Caco-2 (cell line): ENCODE measurements around the gene SNX5. TPM values are rescaled to one million over a fixed set of nuclear protein-coding genes. Genes with fewer than 3 reads are reported as not detected.

Experiments used
- BruUV-seq: library from RNA; stranded (reverse); fragments of 400-500 nt; replicated peaks from 2 replicates; lab custom pipeline; 2021; lab: Mats Ljungman, UMichigan
- CTCF ChIA-PET: fragments of 300-600 bp; sonication (Branson Sonifier 250); formaldehyde crosslinking; loops from one replicate; lab custom pipeline; 2022; ENCODE audit warnings: antibody characterized with exemption; lab: Charles Lee
- POLR2A ChIA-PET: fragments of 300-600 bp; sonication (Branson Sonifier 250); formaldehyde crosslinking; loops from one replicate; lab custom pipeline; 2022; ENCODE audit warnings: antibody characterized with exemption; lab: Charles Lee
- DNase-seq, 2 experiments: peaks; one replicate each; pipeline versions ENCODE4 v3.0.0 to v3.0.0-alpha.2; 2020 to 2022
- H3K27me3 ChIP-seq: replicated peaks from 2 replicates; pipeline ENCODE4 v1.6.0; 2011; ENCODE audit warnings: low read length; ENCODE audit not compliant: control insufficient read depth, insufficient read depth
- H3K36me3 ChIP-seq: 2 replicates; pipeline ENCODE4 v1.5.1; 2011; ENCODE audit warnings: low read length; ENCODE audit not compliant: control insufficient read depth, insufficient read depth
- H3K4me1 ChIP-seq: fragments of 250-450 bp; sonication (Bioruptor Pico); 2 replicates; pipeline ENCODE4 v1.5.1; 2020; ENCODE audit warnings: mild to moderate bottlenecking
- H3K4me3 ChIP-seq: 2 replicates; pipeline ENCODE4 v1.5.1; 2011; ENCODE audit warnings: low read depth, mild to moderate bottlenecking, control low read depth, low read length
- H3K9me3 ChIP-seq: fragments of 250-450 bp; sonication (Bioruptor Pico); 2 replicates; pipeline ENCODE4 v1.5.1; 2020; ENCODE audit warnings: mild to moderate bottlenecking, moderate library complexity
- H3K27ac Mint-ChIP-seq: one replicate; pipeline ENCODE4 v1.8.0; 2022; ENCODE audit warnings: mixed read lengths; ENCODE audit not compliant: unreplicated experiment
- H3K27me3 Mint-ChIP-seq: one replicate; pipeline ENCODE4 v1.8.0; 2022; ENCODE audit warnings: mixed read lengths; ENCODE audit not compliant: insufficient read depth, unreplicated experiment
- H3K36me3 Mint-ChIP-seq: one replicate; pipeline ENCODE4 v1.8.0; 2022; ENCODE audit warnings: mild to moderate bottlenecking, mixed read lengths; ENCODE audit not compliant: insufficient read depth, unreplicated experiment
- H3K4me1 Mint-ChIP-seq: one replicate; pipeline ENCODE4 v1.8.0; 2022; ENCODE audit warnings: low read depth, mixed read lengths; ENCODE audit not compliant: unreplicated experiment
- H3K4me3 Mint-ChIP-seq: one replicate; pipeline ENCODE4 v1.8.0; 2022; ENCODE audit warnings: mild to moderate bottlenecking, moderate library complexity, mixed read lengths; ENCODE audit not compliant: unreplicated experiment
- H3K9me3 Mint-ChIP-seq: one replicate; pipeline ENCODE4 v1.8.0; 2022; ENCODE audit warnings: mixed read lengths; ENCODE audit not compliant: unreplicated experiment
- CTCF ChIP-seq, 2 experiments: fragments of 200-600 bp in 1 of 2; IDR thresholded peaks; 1 replicate in 1 of 2; 2 replicates in 1 of 2; pipeline versions ENCODE4 v1.5.1 to v1.8.0; 2011 to 2022; ENCODE audit warnings: antibody characterized with exemption in 1 of 2, control low read depth in 1 of 2, inconsistent platforms in 1 of 2, low read depth in 1 of 2, low read length in 1 of 2, mild to moderate bottlenecking in 1 of 2, moderate library complexity in 1 of 2; ENCODE audit not compliant: insufficient read depth in 1 of 2, severe bottlenecking in 1 of 2, unreplicated experiment in 1 of 2
- intact Hi-C: fragments of 100-400 bp; cut with micrococcal nuclease; formaldehyde crosslinking; loops from one replicate; pipeline ENCODE4 v1.10.0; 2022; ENCODE audit not compliant: unreplicated experiment
- total RNA-seq: library from RNA; stranded (reverse); gene quantifications from 2 replicates; pipeline ENCODE4 v1.2.3, GENCODE V29; 2022

The SNX5 gene
- total RNA-seq, 1 experiment from 2014 or later, result 299 TPM

- CTCF ChIA-PET, result interaction anchor here (1.6 kb wide), 1 partner anchor 215 kb away, joined by 8 read pairs; the partner anchor contains the start of gene RRBP1
- Histone ChIP-seq H3K4me3 (no peak overlapping the region), H3K36me3 (no peaks in the 10 kb centered on the region), H3K27me3 (no peaks in the 10 kb centered on the region), H3K9me3 (0 out of 2 replicates have a peak, but pooled peaks cover 2% of the 10 kb centered on the region), H3K4me1 (no peaks in the 10 kb centered on the region; the same call in 1 of the 2 replicates)
- H3K36me3 Mint-ChIP-seq, result no peaks in the 10 kb centered on the region
- H3K27me3 Mint-ChIP-seq, result no peaks in the 10 kb centered on the region
- no peak for DNase-seq
- H3K27ac Mint-ChIP-seq, result no peak overlapping the region
- H3K4me3 Mint-ChIP-seq, result no peak overlapping the region
- H3K4me1 Mint-ChIP-seq, result peaks cover 15% of the 10 kb centered on the region
- TF ChIP-seq CTCF (IDR thresholded peaks at IDR 0.05; ENCODE audit: insufficient read depth in 1 of 2, low read depth in 1 of 2, low read length in 1 of 2, severe bottlenecking in 1 of 2, unreplicated experiment in 1 of 2), result no peak
- BruUV-seq, result no TSS peak
- POLR2A ChIA-PET, result no interaction called here
- intact Hi-C loops, result loop anchor here (5.0 to 10.0 kb wide), 3 partner anchors 40 to 392 kb away; no protein-coding TSS in a partner anchor
- peaks cover 11% of the 10 kb centered on the region for H3K9me3 Mint-ChIP-seq
Measured at GRCh38 chr20:17896771-17897369, 71.7 kb downstream of the SNX5 start.

- DNase-seq, result no peak
- Histone ChIP-seq H3K36me3 (no peaks in the 10 kb centered on the region), H3K27me3 (no peaks in the 10 kb centered on the region), H3K4me3 (no peak overlapping the region), H3K4me1 (no peaks in the 10 kb centered on the region; the same call in 1 of the 2 replicates), H3K9me3 (peaks cover 6% of the 10 kb centered on the region)
- POLR2A ChIA-PET, result no interaction called here
- intact Hi-C loops, result loop anchor here (5.0 to 10.0 kb wide), 3 partner anchors 41 to 391 kb away; no protein-coding TSS in a partner anchor
- no peak overlapping the region for H3K4me3 Mint-ChIP-seq
- no peak for TF ChIP-seq CTCF (IDR thresholded peaks at IDR 0.05; ENCODE audit: insufficient read depth in 1 of 2, low read depth in 1 of 2, low read length in 1 of 2, severe bottlenecking in 1 of 2, unreplicated experiment in 1 of 2)
- H3K27me3 Mint-ChIP-seq, result no peaks in the 10 kb centered on the region
- no peak overlapping the region for H3K27ac Mint-ChIP-seq
- peaks cover 18% of the 10 kb centered on the region for H3K4me1 Mint-ChIP-seq
- no TSS peak for BruUV-seq
- CTCF ChIA-PET, result interaction anchor here (1.6 kb wide), 1 partner anchor 214 kb away, joined by 7 read pairs; the partner anchor contains the start of gene RRBP1
- peaks cover 18% of the 10 kb centered on the region for H3K9me3 Mint-ChIP-seq
- no peaks in the 10 kb centered on the region for H3K36me3 Mint-ChIP-seq
Measured at GRCh38 chr20:17896193-17896723, 72.3 kb downstream of the SNX5 start.

- Mint-ChIP-seq H3K4me1 (peaks cover 18% of the 10 kb centered on the region), H3K36me3 (no peaks in the 10 kb centered on the region), H3K9me3 (peaks cover 20% of the 10 kb centered on the region), H3K27me3 (no peaks in the 10 kb centered on the region), H3K4me3 (no peak overlapping the region), H3K27ac (no peak overlapping the region)
- intact Hi-C loops, result loop anchor here (5.0 to 10.0 kb wide), 3 partner anchors 42 to 391 kb away; no protein-coding TSS in a partner anchor
- peaks cover 12% of the 10 kb centered on the region for H3K9me3 ChIP-seq
- ChIA-PET CTCF (interaction anchor here (0.6 to 1.6 kb wide), 2 partner anchors 165 to 213 kb away, joined by 6 to 7 read pairs; partner anchors contain the start of gene RRBP1), POLR2A (interaction anchor here (0.5 to 0.6 kb wide), 2 partner anchors 60 to 397 kb away, joined by 3 to 4 read pairs; no protein-coding TSS in a partner anchor)
- no peak for TF ChIP-seq CTCF (IDR thresholded peaks at IDR 0.05; ENCODE audit: insufficient read depth in 1 of 2, low read depth in 1 of 2, low read length in 1 of 2, severe bottlenecking in 1 of 2, unreplicated experiment in 1 of 2)
- H3K4me3 ChIP-seq, result no peak overlapping the region
- DNase-seq, result no peak
- no TSS peak for BruUV-seq
- no peaks in the 10 kb centered on the region for H3K27me3 ChIP-seq
- H3K36me3 ChIP-seq, result no peaks in the 10 kb centered on the region
- no peaks in the 10 kb centered on the region; the same call in 1 of the 2 replicates for H3K4me1 ChIP-seq
Measured at GRCh38 chr20:17895641-17896171, 72.9 kb downstream of the SNX5 start.
